ENCODE measurements around the gene CEP43.

Gene CEP43

DNA sequence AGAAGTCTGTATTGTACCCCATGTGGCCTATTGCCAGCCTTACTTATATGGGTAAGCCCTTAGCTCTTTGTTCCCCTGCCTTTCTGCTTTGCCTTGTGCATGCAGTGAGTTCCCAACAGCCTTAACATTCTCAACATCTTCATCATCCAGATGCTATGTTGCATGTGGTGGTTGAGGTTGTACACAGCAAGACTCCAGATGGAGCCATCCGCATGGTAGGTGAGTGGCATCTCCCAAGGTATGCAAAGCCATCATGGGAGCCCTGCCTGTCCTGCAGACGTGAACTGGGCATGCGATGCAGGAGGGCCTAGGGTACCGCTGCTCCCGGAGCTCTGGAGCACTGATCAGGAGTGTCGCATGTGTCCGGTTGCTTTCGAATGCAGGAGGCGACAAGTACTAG is 16.1 kb downstream of the CEP43 start:
- DNase-seq = no peak

DNA sequence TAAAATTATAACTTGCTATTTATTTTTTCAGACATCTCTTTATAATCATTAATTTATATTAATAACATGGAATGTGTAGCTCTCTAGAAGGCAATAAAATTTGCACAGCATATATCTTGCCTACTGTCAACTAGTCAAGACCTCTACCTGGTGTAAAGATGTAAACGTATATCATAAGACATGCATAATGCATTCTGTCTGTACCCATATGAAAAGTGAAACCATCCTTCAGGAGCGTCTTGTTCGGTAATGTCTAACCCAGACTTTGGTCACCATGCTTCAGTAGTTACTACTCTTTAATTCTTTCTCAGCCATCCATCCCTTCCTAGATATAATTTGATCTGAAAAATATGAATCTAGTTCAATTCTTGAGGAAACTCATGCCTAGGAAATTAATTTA is 21.0 kb downstream of the CEP43 start:
- DNase-seq = no peak

GRCh38 chr6:167027308-167027707 is 28.1 kb downstream of the CEP43 start:
- no peak for DNase-seq

DNA sequence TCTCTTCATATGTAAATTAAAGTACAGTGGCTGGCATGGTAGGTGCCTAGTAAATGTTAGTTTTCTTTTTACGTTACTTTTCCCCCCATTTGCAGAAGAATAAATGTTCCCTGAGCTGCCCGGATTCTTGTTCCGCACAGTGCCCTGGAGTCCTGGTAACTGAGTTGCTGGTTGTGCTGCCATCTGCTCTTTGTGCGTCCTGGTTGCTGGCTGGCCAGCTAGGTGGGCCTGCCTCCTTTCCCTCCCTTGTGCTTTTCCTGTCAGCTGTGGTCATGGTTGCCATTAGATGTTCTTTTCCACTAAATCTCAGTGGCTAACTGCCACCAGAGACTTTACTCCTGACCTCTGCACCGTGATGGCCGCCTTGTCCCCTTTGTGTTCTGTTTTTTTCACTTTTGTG is 28.6 kb downstream of the CEP43 start:
- no peak for DNase-seq

GRCh38 chr6:167030222-167031072 is 31.2 kb downstream of the CEP43 start:
- DNase-seq = no peak

DNA sequence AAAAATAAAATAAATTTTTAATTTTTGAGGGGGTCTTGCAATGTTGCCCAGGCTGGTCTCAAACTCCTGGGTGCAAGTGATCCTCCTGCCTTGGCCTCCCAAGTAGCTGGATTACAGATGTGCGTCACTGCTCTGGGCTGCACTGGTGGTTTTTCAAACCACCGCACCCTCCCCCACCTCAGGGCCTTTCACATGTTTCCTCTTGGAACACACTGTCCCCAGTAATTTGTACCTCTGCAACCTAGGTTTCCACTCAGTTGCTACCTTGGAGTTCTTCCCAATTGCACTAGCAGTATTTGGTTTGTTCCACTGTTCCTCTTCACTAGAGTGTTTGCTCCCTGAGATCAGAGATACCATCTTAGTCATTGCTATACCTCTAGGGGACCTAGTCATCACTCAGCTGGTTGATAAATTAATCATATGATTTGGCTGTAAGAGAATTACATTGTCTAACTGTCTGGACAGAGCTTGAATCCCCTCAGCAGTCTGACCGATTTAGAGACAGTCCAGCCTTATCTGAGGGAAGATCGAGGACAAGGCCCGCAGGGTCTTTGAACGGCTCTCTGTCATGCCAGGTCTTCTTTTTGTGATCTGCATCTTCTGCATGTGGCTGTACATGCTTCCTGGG is 32.0 kb downstream of the CEP43 start:
- no peak for DNase-seq

- DNase-seq = no peak
Observed at GRCh38 chr6:167034056-167034455, 34.9 kb downstream of the CEP43 start.

- DNase-seq = no peak
Observed at GRCh38 chr6:167037762-167038161, 38.6 kb downstream of the CEP43 start.

- DNase-seq = peak; percentile 5
Observed at GRCh38 chr6:167044696-167045095, 45.5 kb downstream of the CEP43 start.

DNA sequence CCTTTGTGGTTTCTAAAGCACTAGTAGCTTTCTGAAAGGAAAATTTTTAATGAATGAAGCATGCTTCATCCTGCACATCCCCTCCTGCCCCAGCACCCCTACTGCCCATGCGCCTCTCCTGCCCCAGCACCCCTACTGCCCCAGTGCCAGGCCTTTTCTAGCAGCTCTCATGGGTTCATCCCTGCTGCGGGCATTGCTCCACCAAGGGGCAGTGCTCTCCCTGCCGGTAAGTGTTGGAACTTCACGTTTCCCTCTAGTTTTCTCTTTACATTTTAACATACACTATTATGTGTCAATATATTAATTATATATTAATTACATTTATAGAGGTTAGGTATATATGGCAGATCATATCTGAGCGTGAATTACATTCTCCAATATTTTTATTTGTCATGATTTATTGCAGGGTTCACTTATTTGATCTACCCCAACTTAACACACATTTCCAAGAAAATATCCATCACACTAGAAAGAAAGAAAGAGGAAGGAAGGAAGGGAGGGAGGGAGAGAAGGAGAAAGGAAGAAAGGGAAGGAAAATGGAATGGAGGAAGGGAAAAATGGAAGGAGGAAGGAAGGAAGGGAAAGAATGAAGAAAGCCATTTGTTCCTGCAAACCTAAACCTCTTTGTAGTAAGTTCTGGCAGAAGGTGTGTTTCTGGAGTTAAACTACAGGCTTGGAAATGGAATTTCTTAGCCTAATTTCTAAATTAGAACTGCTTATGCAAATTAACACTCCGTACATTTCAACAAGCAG is 46.8 kb downstream of the CEP43 start:
- DNase-seq = peak; percentile 50

DNA sequence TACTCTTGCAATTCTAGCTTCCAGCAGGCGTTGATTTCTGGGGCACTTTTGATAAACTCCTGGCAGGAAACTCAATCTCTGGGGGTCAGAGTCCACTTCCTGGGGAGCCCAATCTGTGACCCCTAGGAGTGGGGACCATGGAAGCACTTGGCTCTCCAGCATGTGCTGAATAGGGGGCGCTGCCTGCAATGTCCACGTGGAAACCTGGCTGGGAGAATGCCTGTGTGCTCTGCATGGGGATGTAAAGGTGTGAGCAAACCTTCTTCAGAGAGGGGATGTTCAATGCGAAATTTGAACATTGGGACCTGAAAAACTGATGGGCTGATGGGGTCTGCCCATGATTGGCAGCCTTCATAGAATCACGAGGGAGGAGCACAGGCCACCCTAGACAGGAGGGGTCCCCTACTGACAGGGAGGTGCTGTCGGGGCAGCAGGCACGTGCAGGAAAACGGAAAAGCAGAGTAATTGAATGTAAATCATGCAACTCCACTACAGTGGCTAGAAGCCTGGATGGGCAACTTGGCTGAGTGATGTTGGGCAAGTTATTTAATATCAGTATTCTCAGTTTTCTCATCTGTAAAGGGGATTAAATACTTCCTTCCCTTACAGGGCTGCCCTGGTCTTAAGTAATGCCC is 47.8 kb downstream of the CEP43 start:
- DNase-seq = no peak

DNA sequence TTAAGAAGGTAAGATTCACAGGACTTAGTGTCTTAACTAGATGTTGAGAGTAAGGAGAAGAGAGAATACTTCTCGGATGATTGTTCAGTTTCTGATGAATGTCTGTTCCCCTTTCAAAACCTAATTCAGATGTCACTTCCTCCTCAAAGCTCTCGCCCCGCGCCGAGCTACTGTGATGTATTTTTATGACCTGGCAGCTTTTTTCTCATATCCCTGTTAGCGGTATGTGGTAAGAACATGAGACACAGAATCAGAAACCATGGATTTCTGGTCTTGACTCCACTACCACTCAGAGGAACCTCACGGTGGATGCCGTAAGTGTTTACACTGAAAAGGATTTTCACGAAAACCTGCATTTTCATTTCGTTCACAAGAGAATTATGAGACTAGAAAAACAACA is 48.4 kb downstream of the CEP43 start:
- DNase-seq = no peak

All from DMS53 (cell line).